GM23338 (cell line): ENCODE data around the gene PIGC. TPM values are rescaled to one million over a fixed set of nuclear protein-coding genes. Genes with fewer than 3 reads are reported as not detected.

Experiments used
- ATAC-seq: fragments of 200-7000 bp; cut with Tn5 transposase; 3 replicates; pipeline ENCODE4 v1.9.1; 2020
- DNase-seq: peaks from one replicate; pipeline ENCODE4 v3.0.0-alpha.2; 2015; ENCODE audit warnings: low spot score
- H2AFZ ChIP-seq: fragments of 200-600 bp; sonication (generic); 2 replicates; pipeline ENCODE4 v1.8.0; 2016; ENCODE audit warnings: antibody characterized with exemption, mild to moderate bottlenecking, moderate library complexity
- H3F3A ChIP-seq: fragments of 200-600 bp; sonication (generic); replicated peaks from 2 replicates; pipeline ENCODE4 v1.8.0; 2017; ENCODE audit warnings: antibody characterized with exemption, mixed run types, low read depth
- H3K27ac ChIP-seq: fragments of 200-600 bp; sonication (generic); 2 replicates; pipeline ENCODE4 v1.6.1; 2016; ENCODE audit warnings: low read depth
- H3K27me3 ChIP-seq: fragments of 200-600 bp; sonication (generic); 2 replicates; pipeline ENCODE4 v1.8.0; 2016; ENCODE audit warnings: mild to moderate bottlenecking, mixed run types, moderate library complexity; ENCODE audit not compliant: insufficient read depth
- H3K36me3 ChIP-seq: fragments of 200-600 bp; sonication (generic); 2 replicates; pipeline ENCODE4 v1.8.0; 2016; ENCODE audit warnings: mild to moderate bottlenecking; ENCODE audit not compliant: insufficient read depth
- H3K4me1 ChIP-seq: fragments of 200-600 bp; sonication (generic); 2 replicates; pipeline ENCODE4 v1.8.0; 2016; ENCODE audit warnings: mild to moderate bottlenecking, moderate library complexity; ENCODE audit not compliant: insufficient read depth
- H3K4me2 ChIP-seq: fragments of 200-600 bp; sonication (generic); 2 replicates; pipeline ENCODE4 v1.7.1; 2017; ENCODE audit warnings: mixed run types
- H3K4me3 ChIP-seq: fragments of 200-600 bp; sonication (generic); 2 replicates; pipeline ENCODE4 v1.6.1; 2016; ENCODE audit warnings: mixed run types
- H3K79me2 ChIP-seq: fragments of 200-600 bp; sonication (generic); replicated peaks from 2 replicates; pipeline ENCODE4 v1.8.0; 2017; ENCODE audit warnings: mild to moderate bottlenecking; ENCODE audit not compliant: insufficient read depth
- H3K9me2 ChIP-seq: fragments of 200-600 bp; sonication (generic); 2 replicates; pipeline ENCODE4 v1.8.0; 2017; ENCODE audit not compliant: insufficient read depth
- H4K20me1 ChIP-seq: fragments of 200-600 bp; sonication (generic); replicated peaks from 2 replicates; pipeline ENCODE4 v1.8.0; 2017; ENCODE audit warnings: mild to moderate bottlenecking; ENCODE audit not compliant: insufficient read depth
- H3K27ac Mint-ChIP-seq: 2 replicates; pipeline ENCODE4 v1.8.0; 2020; ENCODE audit warnings: inconsistent platforms, mild to moderate bottlenecking, moderate library complexity, mixed read lengths
- H3K27me3 Mint-ChIP-seq: 3 replicates; pipeline ENCODE4 v1.8.0; 2022; ENCODE audit warnings: low read depth, mild to moderate bottlenecking, moderate library complexity, mixed read lengths, inconsistent platforms; ENCODE audit not compliant: insufficient read depth, poor library complexity
- H3K36me3 Mint-ChIP-seq: 3 replicates; pipeline ENCODE4 v1.8.0; 2021; ENCODE audit warnings: low read depth, mild to moderate bottlenecking, inconsistent platforms, moderate library complexity, mixed read lengths
- H3K4me1 Mint-ChIP-seq: 3 replicates; pipeline ENCODE4 v1.8.0; 2020; ENCODE audit warnings: mild to moderate bottlenecking, inconsistent platforms, mixed read lengths
- H3K4me3 Mint-ChIP-seq: 3 replicates; pipeline ENCODE4 v1.8.0; 2021; ENCODE audit warnings: moderate library complexity, mild to moderate bottlenecking, inconsistent platforms, mixed read lengths
- H3K9me3 Mint-ChIP-seq: 3 replicates; pipeline ENCODE4 v1.8.0; 2020; ENCODE audit warnings: moderate library complexity, mild to moderate bottlenecking, inconsistent platforms, mixed read lengths
- CTCF ChIP-seq, 2 experiments: fragments of 200-600 bp in 1 of 2; sonication (generic) in 1 of 2; conservative IDR thresholded peaks; 2 replicates each; pipeline versions ENCODE4 v1.5.1 to v1.6.1; 2016 to 2017; ENCODE audit warnings: antibody characterized with exemption in 2 of 2, low read depth in 2 of 2, mild to moderate bottlenecking in 2 of 2, moderate library complexity in 1 of 2
- REST ChIP-seq: IDR thresholded peaks from one replicate; pipeline ENCODE4 v1.6.1; 2018; ENCODE audit warnings: antibody characterized with exemption; ENCODE audit not compliant: unreplicated experiment
- ZNF331 ChIP-seq: fragments of 250-450 bp; sonication (Bioruptor Pico); IDR thresholded peaks from 2 replicates; pipeline ENCODE4 v1.5.0; 2020; ENCODE audit warnings: low read depth, mild to moderate bottlenecking, moderate library complexity
- ZNF462 ChIP-seq: fragments of 250-450 bp; sonication (Bioruptor Pico); IDR thresholded peaks from 2 replicates; pipeline ENCODE4 v1.5.0; 2020; ENCODE audit warnings: mild to moderate bottlenecking, moderate library complexity
- polyA plus RNA-seq: library from polyadenylated mRNA; unstranded; fragments of >200 nt; fragmentation: Nextera tagmentation; extraction: Ambion mirVana; gene quantifications from 2 replicates; pipeline ENCODE4 v1.2.1, GENCODE V29; 2016
- total RNA-seq: library from RNA; depleted of rRNA; stranded (reverse); fragments of >200 nt; shearing (Covaris generic); gene quantifications from 2 replicates; pipeline ENCODE4 v1.2.3, GENCODE V29; 2014

PIGC gene
- total and polyA plus RNA-seq, 2 experiments from 2014 or later = 22.5 to 28.1 TPM

GRCh38 chr1:172410027-172410426 is 33.8 kb downstream of the PIGC start:
- TF ChIP-seq CTCF (conservative IDR thresholded peaks at IDR 0.05; ENCODE audit: low read depth in 2 of 2) = no peak

GRCh38 chr1:172408958-172409357 is 34.9 kb downstream of the PIGC start:
- H3K4me1 Mint-ChIP-seq = no peaks in the 10 kb centered on the region
- H4K20me1 ChIP-seq = no peaks in the 10 kb centered on the region
- H3K36me3 ChIP-seq = no peaks in the 10 kb centered on the region
- H3K27ac ChIP-seq = no peak overlapping the region
- H3K36me3 Mint-ChIP-seq = no peaks in the 10 kb centered on the region
- H3K27me3 ChIP-seq = no peaks in the 10 kb centered on the region
- H3K9me3 Mint-ChIP-seq = no peaks in the 10 kb centered on the region
- H3K4me1 ChIP-seq = no peaks in the 10 kb centered on the region
- no peak overlapping the region for H3K4me3 Mint-ChIP-seq
- H3K27me3 Mint-ChIP-seq = no peaks in the 10 kb centered on the region
- H3K4me3 ChIP-seq = no peak overlapping the region
- ATAC-seq (no peak), DNase-seq (no peak)
- H3K9me2 ChIP-seq = no peaks in the 10 kb centered on the region
- H3K79me2 ChIP-seq = no peaks in the 10 kb centered on the region
- no peaks in the 10 kb centered on the region for H3F3A ChIP-seq
- no peak overlapping the region for H3K27ac Mint-ChIP-seq
- H3K4me2 ChIP-seq = no peak overlapping the region
- no peak overlapping the region for H2AFZ ChIP-seq
- TF ChIP-seq REST (no peak), ZNF462 (CRISPR knock-in tag) (no peak), ZNF331 (no peak)

More at GRCh38 chr1:172410027-172410426, 33.8 kb downstream of the PIGC start:
- H3K9me2 ChIP-seq = no peaks in the 10 kb centered on the region
- no peak for ATAC-seq
- Mint-ChIP-seq H3K27ac (no peak overlapping the region), H3K27me3 (no peaks in the 10 kb centered on the region), H3K9me3 (no peaks in the 10 kb centered on the region), H3K4me3 (no peak overlapping the region), H3K4me1 (no peaks in the 10 kb centered on the region), H3K36me3 (no peaks in the 10 kb centered on the region)
- H3K4me2 ChIP-seq = no peak overlapping the region
- H3K27me3 ChIP-seq = no peaks in the 10 kb centered on the region
- no peaks in the 10 kb centered on the region for H4K20me1 ChIP-seq
- no peaks in the 10 kb centered on the region for H3K36me3 ChIP-seq
- no peaks in the 10 kb centered on the region for H3K4me1 ChIP-seq
- H3K4me3 ChIP-seq = no peak overlapping the region
- H3K27ac ChIP-seq = no peak overlapping the region
- no peaks in the 10 kb centered on the region for H3F3A ChIP-seq
- H2AFZ ChIP-seq = no peak overlapping the region
- no peaks in the 10 kb centered on the region for H3K79me2 ChIP-seq
- DNase-seq = no peak
